MM.1S (cell line): Measurements from ENCODE around the gene SERPINB1.
"Not testable (repeated sequence)": the region's sequence is repeated elsewhere in the genome, so short reads cannot be mapped to it uniquely, and the experiment has no call there.

Experiments
- EZH2phosphoT487 ChIP-seq: fragments of 300-600 bp; sonication (generic); IDR thresholded peaks from 2 replicates; pipeline ENCODE4 v1.6.1; 2018; ENCODE audit warnings: antibody characterized with exemption, low read length
- TF ChIP-seq, protein P1 (sequence below): fragments of 300-600 bp; sonication (generic); IDR thresholded peaks from 2 replicates; pipeline ENCODE4 v1.5.1; 2016; ENCODE audit warnings: antibody characterized with exemption, low read length, mixed read lengths

DNA sequence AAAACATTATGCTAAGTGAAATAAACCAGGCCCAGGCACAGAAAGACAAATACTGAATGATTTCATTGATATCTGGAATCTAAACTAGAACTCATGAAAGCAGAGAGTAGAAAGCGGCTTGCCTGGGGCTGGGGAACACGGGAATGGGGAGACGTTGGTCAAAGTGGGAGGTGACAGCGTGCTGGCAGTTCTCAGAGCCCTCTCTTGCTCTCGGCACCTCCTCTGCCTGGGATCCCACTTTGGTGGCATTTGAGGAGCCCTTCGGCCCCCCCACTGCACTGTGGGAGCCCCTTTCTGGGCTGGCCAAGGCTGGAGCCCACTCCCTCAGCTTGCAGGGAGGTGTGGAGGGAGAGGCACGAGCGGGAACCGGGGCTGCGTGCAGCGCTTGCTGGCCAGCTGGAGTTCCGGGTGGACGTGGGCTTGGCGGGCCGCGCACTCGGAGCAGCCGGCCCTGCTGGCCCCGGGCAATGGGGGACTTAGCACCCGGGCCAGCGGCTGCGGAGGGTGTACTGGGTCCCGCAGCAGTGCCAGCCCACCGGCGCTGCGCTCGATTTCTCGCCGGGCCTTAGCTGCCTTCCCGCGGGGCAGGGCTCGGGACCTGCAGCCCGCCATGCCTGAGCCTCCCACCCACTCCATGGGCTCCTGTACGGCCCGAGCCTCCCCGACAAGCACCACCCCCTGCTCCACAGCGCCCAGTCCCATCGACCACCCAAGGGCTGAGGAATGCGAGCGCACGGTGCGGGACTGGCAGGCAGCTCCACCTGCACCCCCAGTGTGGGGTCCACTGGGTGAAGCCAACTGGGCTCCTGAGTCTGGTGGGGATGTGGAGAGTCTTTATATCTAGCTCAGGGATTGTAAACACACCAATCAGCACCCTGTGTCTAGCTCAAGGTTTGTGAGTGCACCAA, 18.4 kb upstream of the SERPINB1 start:
- TF ChIP-seq EZH2phosphoT487 = not testable (repeated sequence)
- TF ChIP-seq, protein P1, sequence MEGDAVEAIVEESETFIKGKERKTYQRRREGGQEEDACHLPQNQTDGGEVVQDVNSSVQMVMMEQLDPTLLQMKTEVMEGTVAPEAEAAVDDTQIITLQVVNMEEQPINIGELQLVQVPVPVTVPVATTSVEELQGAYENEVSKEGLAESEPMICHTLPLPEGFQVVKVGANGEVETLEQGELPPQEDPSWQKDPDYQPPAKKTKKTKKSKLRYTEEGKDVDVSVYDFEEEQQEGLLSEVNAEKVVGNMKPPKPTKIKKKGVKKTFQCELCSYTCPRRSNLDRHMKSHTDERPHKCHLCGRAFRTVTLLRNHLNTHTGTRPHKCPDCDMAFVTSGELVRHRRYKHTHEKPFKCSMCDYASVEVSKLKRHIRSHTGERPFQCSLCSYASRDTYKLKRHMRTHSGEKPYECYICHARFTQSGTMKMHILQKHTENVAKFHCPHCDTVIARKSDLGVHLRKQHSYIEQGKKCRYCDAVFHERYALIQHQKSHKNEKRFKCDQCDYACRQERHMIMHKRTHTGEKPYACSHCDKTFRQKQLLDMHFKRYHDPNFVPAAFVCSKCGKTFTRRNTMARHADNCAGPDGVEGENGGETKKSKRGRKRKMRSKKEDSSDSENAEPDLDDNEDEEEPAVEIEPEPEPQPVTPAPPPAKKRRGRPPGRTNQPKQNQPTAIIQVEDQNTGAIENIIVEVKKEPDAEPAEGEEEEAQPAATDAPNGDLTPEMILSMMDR = not testable (repeated sequence)
